H9 (cell line): ENCODE data around the gene RGL1. TPM values are rescaled to one million over a fixed set of nuclear protein-coding genes. Genes with fewer than 3 reads are reported as not detected.

ENCODE experiments used
- DNase-seq: peaks from one replicate; pipeline ENCODE4 v3.0.0-alpha.2; 2017
- H2AFZ ChIP-seq: one replicate; pipeline ENCODE4 v1.6.1; 2013; ENCODE audit warnings: mild to moderate bottlenecking, low read length, control low read depth, moderate library complexity
- H2AK5ac ChIP-seq: 2 replicates; pipeline ENCODE4 v1.6.1; 2013; ENCODE audit warnings: low read length, control low read depth, mixed read lengths; ENCODE audit not compliant: insufficient read length
- H2BK120ac ChIP-seq: one replicate; pipeline ENCODE4 v1.6.1; 2013; ENCODE audit warnings: low read depth, mild to moderate bottlenecking, low read length, control low read depth, inconsistent platforms; ENCODE audit not compliant: poor library complexity, severe bottlenecking
- H2BK12ac ChIP-seq: 2 replicates; pipeline ENCODE4 v1.6.1; 2013; ENCODE audit warnings: low read length, control low read depth, mixed read lengths, low read depth; ENCODE audit not compliant: insufficient read length
- H2BK15ac ChIP-seq: 2 replicates; pipeline ENCODE4 v1.6.1; 2013; ENCODE audit warnings: low read depth, low read length, control low read depth
- H2BK20ac ChIP-seq: one replicate; pipeline ENCODE4 v1.6.1; 2013; ENCODE audit warnings: low read depth, mild to moderate bottlenecking, low read length, control low read depth, inconsistent platforms; ENCODE audit not compliant: poor library complexity, severe bottlenecking
- H2BK5ac ChIP-seq: 2 replicates; pipeline ENCODE4 v1.6.1; 2013; ENCODE audit warnings: low read length, control low read depth, mixed read lengths; ENCODE audit not compliant: insufficient read length
- H3K14ac ChIP-seq: 2 replicates; pipeline ENCODE4 v1.6.1; 2013; ENCODE audit warnings: low read length, control low read depth; ENCODE audit not compliant: insufficient read depth
- H3K18ac ChIP-seq: 2 replicates; pipeline ENCODE4 v1.6.1; 2013; ENCODE audit warnings: low read depth, mild to moderate bottlenecking, mixed read lengths, low read length, control low read depth; ENCODE audit not compliant: insufficient read length
- H3K23ac ChIP-seq: 2 replicates; pipeline ENCODE4 v1.6.1; 2013; ENCODE audit warnings: low read length, control low read depth, mixed read lengths, low read depth; ENCODE audit not compliant: insufficient read length
- H3K23me2 ChIP-seq: 2 replicates; pipeline ENCODE4 v1.6.1; 2013; ENCODE audit warnings: low read depth, mild to moderate bottlenecking, mixed read lengths, low read length, control low read depth; ENCODE audit not compliant: insufficient read length, poor library complexity, severe bottlenecking
- H3K27ac ChIP-seq: 2 replicates; pipeline ENCODE4 v1.5.1; 2013; ENCODE audit warnings: low read length, control low read depth, mixed read lengths, low read depth; ENCODE audit not compliant: insufficient read length
- H3K27me3 ChIP-seq: 2 replicates; pipeline ENCODE4 v1.6.1; 2013; ENCODE audit warnings: low read length, control low read depth, inconsistent platforms; ENCODE audit not compliant: insufficient read depth
- H3K4ac ChIP-seq: 2 replicates; pipeline ENCODE4 v1.6.1; 2013; ENCODE audit warnings: low read depth, mild to moderate bottlenecking, control low read depth, inconsistent platforms, low read length, moderate library complexity
- H3K4me1 ChIP-seq: 2 replicates; pipeline ENCODE4 v1.6.1; 2013; ENCODE audit warnings: low read length, control low read depth, inconsistent platforms; ENCODE audit not compliant: insufficient read depth
- H3K4me2 ChIP-seq: 2 replicates; pipeline ENCODE4 v1.6.1; 2013; ENCODE audit warnings: low read length, control low read depth, mixed read lengths; ENCODE audit not compliant: insufficient read length, insufficient read depth
- H3K56ac ChIP-seq: 2 replicates; pipeline ENCODE4 v1.6.1; 2013; ENCODE audit warnings: low read depth, mild to moderate bottlenecking, mixed read lengths, low read length, control low read depth; ENCODE audit not compliant: insufficient read length
- H3K79me1 ChIP-seq: 2 replicates; pipeline ENCODE4 v1.6.1; 2013; ENCODE audit warnings: low read depth, mild to moderate bottlenecking, moderate library complexity, low read length, control low read depth, inconsistent platforms; ENCODE audit not compliant: insufficient read depth, poor library complexity, severe bottlenecking
- H3K79me2 ChIP-seq: 2 replicates; pipeline ENCODE4 v1.6.1; 2013; ENCODE audit warnings: low read length, control low read depth, inconsistent platforms; ENCODE audit not compliant: insufficient read depth
- H3K9ac ChIP-seq: 2 replicates; pipeline ENCODE4 v1.6.1; 2013; ENCODE audit warnings: low read length, control low read depth, mixed read lengths; ENCODE audit not compliant: insufficient read length; ENCODE audit errors: extremely low read depth
- H3K9me3 ChIP-seq: one replicate; pipeline ENCODE4 v1.6.1; 2013; ENCODE audit warnings: low read depth, low read length, inconsistent platforms; ENCODE audit not compliant: control insufficient read depth
- H3T11ph ChIP-seq: one replicate; pipeline ENCODE4 v1.6.1; 2013; ENCODE audit warnings: mild to moderate bottlenecking, low read length, control low read depth, inconsistent platforms
- H4K20me1 ChIP-seq: one replicate; pipeline ENCODE4 v1.6.1; 2013; ENCODE audit not compliant: control insufficient read depth, insufficient read length, insufficient read depth
- H4K5ac ChIP-seq: 2 replicates; pipeline ENCODE4 v1.6.1; 2013; ENCODE audit warnings: low read depth, mild to moderate bottlenecking, mixed read lengths, low read length, control low read depth; ENCODE audit not compliant: insufficient read length
- H4K8ac ChIP-seq: replicated peaks from 2 replicates; pipeline ENCODE4 v1.6.1; 2013; ENCODE audit warnings: low read length, control low read depth, mixed read lengths, low read depth; ENCODE audit not compliant: insufficient read length
- H4K91ac ChIP-seq: 2 replicates; pipeline ENCODE4 v1.6.1; 2013; ENCODE audit warnings: low read depth, mild to moderate bottlenecking, moderate library complexity, mixed read lengths, low read length, control low read depth; ENCODE audit not compliant: insufficient read length
- H3K27ac Mint-ChIP-seq, 3 experiments: 2 replicates in 2 of 3; 3 replicates in 1 of 3; pipeline ENCODE4 v1.8.0; 2020 to 2021; ENCODE audit warnings: mixed read lengths in 3 of 3, mild to moderate bottlenecking in 1 of 3, moderate library complexity in 1 of 3
- H3K27me3 Mint-ChIP-seq: 2 replicates; pipeline ENCODE4 v1.8.0; 2021; ENCODE audit warnings: low read depth, mild to moderate bottlenecking, moderate library complexity, mixed read lengths
- H3K36me3 Mint-ChIP-seq, 3 experiments: 2 replicates in 2 of 3; 3 replicates in 1 of 3; pipeline ENCODE4 v1.8.0; 2020 to 2021; ENCODE audit warnings: low read depth in 3 of 3, mixed read lengths in 3 of 3; ENCODE audit not compliant: insufficient read depth in 1 of 3
- H3K4me1 Mint-ChIP-seq, 2 experiments: 2 replicates each; pipeline ENCODE4 v1.8.0; 2020; ENCODE audit warnings: mixed read lengths in 2 of 2
- H3K4me3 Mint-ChIP-seq, 2 experiments: 2 replicates in 1 of 2; 3 replicates in 1 of 2; pipeline ENCODE4 v1.8.0; 2020 to 2021; ENCODE audit warnings: mild to moderate bottlenecking in 2 of 2, mixed read lengths in 2 of 2, moderate library complexity in 1 of 2
- H3K9me3 Mint-ChIP-seq, 2 experiments: 2 replicates in 1 of 2; 3 replicates in 1 of 2; pipeline ENCODE4 v1.8.0; 2020; ENCODE audit warnings: mild to moderate bottlenecking in 2 of 2, mixed read lengths in 2 of 2, moderate library complexity in 1 of 2
- WGBS: extraction: QIAGEN DNeasy Blood & Tissue Kit; methylation state at CpG from one replicate; pipeline ENCODE4 v1.1.7; 2013; ENCODE audit warnings: missing lambda C conversion rate, low lambda C conversion rate, mixed read lengths; ENCODE audit not compliant: insufficient read length; ENCODE audit errors: extremely low coverage; 5-methylcytosine and 5-hydroxymethylcytosine counted together
- total RNA-seq: library from RNA; stranded (reverse); gene quantifications from 2 replicates; pipeline ENCODE4 v1.2.1, GENCODE V29; 2021
- TF ChIP-seq, protein P1 (sequence below): fragments of 200-600 bp; sonication (generic); conservative IDR thresholded peaks from 3 replicates; pipeline ENCODE4 v1.8.0; 2021; ENCODE audit warnings: antibody characterized with exemption, mild to moderate bottlenecking

The RGL1 gene
- total RNA-seq, 1 experiment from 2014 or later = 1.4 TPM

DNA sequence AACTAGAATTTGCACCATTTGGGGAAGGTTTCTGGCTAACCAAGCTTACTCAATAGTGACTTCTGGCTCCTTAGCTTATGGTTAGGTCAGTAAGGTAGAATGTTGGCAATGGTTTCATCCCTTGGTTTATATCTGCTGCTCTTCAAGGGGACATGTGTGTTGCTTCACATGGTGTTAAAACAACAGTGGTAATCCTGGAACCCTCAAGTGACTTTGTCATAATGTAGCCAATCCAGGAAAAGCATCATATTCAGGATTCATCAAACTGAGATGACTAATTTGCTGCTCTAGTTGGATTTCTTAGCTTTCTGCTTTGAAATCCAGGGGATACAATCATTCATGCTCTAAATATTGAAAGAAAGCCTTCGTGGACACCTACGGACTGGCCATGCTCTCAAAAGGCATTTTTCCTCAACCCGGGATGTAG lies 108.7 kb downstream of the RGL1 start:
- H3K9ac ChIP-seq = no peak overlapping the region
- H3K18ac ChIP-seq = no peak overlapping the region
- no peak overlapping the region for H2BK12ac ChIP-seq
- no peak overlapping the region for H4K8ac ChIP-seq
- no peak for DNase-seq
- H2BK15ac ChIP-seq = no peak overlapping the region
- no peak overlapping the region for H3K4me2 ChIP-seq
- no peak overlapping the region for H2AFZ ChIP-seq
- H2BK20ac ChIP-seq = no peak overlapping the region
- WGBS = no CpG with 5 or more reads among the region's 3 CpGs
- H2AK5ac ChIP-seq = no peak overlapping the region
- H4K20me1 ChIP-seq = no peaks in the 10 kb centered on the region
- no peaks in the 10 kb centered on the region for H3K23me2 ChIP-seq
- H3K27me3 ChIP-seq = no peaks in the 10 kb centered on the region
- H3T11ph ChIP-seq = no peak overlapping the region
- H3K4me1 Mint-ChIP-seq = peaks cover 4 to 5% of the 10 kb centered on the region in 2 experiments; a peak in 2 of 4 replicates
- H3K4me3 Mint-ChIP-seq = no peak overlapping the region
- no peak overlapping the region for H3K14ac ChIP-seq
- H2BK5ac ChIP-seq = no peak overlapping the region
- TF ChIP-seq, protein P1, sequence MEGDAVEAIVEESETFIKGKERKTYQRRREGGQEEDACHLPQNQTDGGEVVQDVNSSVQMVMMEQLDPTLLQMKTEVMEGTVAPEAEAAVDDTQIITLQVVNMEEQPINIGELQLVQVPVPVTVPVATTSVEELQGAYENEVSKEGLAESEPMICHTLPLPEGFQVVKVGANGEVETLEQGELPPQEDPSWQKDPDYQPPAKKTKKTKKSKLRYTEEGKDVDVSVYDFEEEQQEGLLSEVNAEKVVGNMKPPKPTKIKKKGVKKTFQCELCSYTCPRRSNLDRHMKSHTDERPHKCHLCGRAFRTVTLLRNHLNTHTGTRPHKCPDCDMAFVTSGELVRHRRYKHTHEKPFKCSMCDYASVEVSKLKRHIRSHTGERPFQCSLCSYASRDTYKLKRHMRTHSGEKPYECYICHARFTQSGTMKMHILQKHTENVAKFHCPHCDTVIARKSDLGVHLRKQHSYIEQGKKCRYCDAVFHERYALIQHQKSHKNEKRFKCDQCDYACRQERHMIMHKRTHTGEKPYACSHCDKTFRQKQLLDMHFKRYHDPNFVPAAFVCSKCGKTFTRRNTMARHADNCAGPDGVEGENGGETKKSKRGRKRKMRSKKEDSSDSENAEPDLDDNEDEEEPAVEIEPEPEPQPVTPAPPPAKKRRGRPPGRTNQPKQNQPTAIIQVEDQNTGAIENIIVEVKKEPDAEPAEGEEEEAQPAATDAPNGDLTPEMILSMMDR = no peak
- H3K9me3 Mint-ChIP-seq = no peaks in the 10 kb centered on the region
- H4K91ac ChIP-seq = no peak overlapping the region
- H3K23ac ChIP-seq = no peak overlapping the region
- no peaks in the 10 kb centered on the region for H3K9me3 ChIP-seq
- no peak overlapping the region for H2BK120ac ChIP-seq
- H3K27ac Mint-ChIP-seq = no peak overlapping the region
- H3K4me1 ChIP-seq = no peaks in the 10 kb centered on the region
- no peaks in the 10 kb centered on the region for H3K79me2 ChIP-seq
- H3K27ac ChIP-seq = no peak overlapping the region
- H3K36me3 Mint-ChIP-seq = no peaks in the 10 kb centered on the region
- no peaks in the 10 kb centered on the region for H3K27me3 Mint-ChIP-seq
- H3K4ac ChIP-seq = no peak overlapping the region
- no peaks in the 10 kb centered on the region for H3K79me1 ChIP-seq
- no peak overlapping the region for H3K56ac ChIP-seq
- no peak overlapping the region for H4K5ac ChIP-seq
